DMS79 treated with DMSO at 0.1 percent for 48 hours (cell line): ENCODE measurements around the gene MRFAP1L1.
A peak's percentile ranks its signal among the peaks of the same experiment; 100 is the strongest.
"Not testable (repeated sequence)": the region's sequence is repeated elsewhere in the genome, so short reads cannot be mapped to it uniquely, and the experiment has no call there.

Source experiments
- DNase-seq: peaks from one replicate; lab custom pipeline; 2025; lab: John Stamatoyannopoulos, UW

The MRFAP1L1 gene

DNA sequence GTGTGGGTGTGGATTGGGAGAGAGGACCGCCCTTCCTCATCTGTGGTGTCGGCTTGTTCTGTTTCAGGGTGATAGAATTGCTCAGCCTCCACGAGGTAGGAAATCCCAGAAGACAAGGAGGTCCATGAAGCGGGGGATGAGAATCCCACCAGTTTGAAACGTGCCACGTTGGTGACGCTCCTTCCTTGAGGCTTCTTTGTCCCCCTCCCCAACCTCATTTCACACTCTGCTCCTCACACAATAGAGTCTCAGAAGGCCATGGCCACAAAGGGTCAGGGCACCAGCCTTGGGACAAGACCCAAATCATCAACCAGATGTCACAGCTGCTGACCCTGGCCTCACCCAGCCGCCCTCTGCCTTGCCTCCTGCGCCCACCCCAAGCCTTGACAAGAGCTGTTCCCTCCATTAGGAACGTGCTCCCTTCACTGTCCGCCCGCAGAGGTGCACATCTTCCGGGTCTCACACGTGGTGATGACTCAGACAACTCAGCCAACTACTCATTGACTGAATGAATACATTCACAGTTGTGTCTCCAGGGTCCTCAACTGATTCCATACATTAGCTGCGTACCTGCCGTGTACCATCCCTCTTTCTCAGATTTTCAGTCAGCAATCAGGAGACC is 24.6 kb upstream of the MRFAP1L1 start:
- DNase-seq = no peak

DNA sequence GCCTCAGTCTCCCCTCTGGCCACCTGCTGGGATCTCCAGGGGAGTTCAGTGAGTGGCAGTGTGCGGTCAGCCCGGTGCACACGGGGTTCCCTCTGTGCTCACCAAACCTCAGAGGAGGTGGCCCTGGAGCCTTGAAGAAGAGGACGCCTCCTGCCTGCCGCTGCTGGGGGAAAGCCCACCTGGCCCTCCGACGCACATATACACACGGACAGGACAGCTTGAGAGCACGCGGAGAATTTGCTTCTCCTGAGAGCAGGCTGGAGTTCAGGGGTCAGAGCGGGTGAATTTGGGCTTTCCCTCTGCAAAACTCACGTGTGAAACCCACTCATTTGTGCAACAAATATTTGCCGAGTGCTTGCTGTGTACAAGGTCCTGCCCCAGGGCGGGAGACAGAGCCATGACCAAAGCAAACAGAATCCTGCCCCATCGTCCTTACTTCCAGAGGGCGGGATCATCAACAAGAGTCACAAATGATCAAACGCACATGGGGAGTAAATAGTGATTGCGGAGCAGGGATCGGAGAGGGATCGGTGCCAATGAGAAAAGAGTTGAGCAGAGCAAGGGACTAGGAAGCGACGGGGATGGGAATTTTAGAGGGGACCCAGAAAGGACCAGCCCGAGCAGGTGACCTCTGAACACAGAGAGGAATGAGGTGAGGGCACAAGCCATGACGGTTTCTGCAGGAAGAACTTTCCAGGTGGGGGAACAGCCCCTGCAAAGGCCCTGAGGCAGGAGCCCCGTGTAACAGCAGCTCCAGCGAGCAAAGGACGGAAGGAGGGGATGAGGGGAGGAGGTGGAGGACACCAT is 23.9 kb upstream of the MRFAP1L1 start:
- DNase-seq = no peak

DNA sequence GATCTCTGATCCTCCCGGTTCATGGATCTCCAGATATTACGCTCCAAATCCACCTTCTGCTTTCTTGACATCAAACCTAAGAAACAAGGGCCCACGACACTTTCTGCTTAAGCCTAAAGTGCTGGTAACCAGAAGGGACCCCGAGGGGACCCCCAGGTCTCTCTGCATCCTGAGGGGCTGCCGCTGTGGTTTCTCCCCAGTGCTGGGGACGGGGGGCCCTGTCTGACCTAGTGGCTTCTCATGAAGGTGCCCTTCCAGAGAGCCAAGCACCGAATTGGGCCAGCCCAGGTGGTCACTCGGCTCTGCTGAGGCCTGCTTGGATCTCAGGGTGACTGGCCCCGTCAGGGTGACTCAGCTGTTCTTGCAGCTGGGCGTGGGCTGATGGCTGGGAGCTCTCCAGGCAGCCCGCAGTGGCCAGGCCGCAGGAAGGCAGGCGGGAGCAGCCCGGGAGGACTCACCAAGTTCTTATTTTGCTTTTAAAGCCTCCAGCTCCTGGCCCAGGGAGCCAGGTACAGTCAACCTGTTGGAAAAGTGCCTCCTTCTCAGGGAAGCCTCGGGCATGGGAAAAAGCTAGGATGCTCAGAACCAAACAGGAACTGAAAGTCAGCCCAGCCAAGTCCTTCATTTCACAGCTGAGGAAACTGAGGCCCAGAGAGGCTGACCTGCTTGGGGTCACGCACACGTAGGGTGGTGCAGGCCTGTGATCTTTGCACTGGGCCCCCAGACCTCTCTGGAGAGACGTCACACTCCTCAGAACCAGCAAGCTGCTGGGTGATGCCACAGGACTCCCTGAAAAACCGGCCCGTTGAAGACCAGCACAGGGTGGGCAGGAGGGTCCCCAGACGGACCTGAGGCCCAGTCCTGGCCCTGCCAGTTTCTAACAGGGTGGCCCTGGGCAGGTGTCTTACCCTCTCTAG is 23.0 kb upstream of the MRFAP1L1 start:
- DNase-seq = no peak

DNA sequence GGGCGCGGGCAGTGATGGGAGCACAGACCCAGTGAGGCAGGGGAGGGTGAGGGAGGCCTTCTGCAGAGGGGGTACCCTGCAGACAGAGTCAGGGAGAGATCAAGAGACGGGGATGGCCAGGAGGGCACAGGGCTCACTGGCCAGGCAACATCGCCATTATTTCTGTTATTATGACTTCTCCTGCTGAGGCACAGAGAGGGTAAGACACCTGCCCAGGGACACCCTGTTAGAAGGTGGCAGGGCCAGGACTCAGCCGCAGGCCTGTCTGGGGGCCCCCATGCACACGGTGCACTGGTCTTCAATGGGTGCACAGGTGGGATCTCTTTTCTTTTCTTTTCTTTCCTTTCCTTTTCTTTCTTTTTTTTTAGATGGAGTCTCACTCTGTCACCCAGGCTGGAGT is 22.1 kb upstream of the MRFAP1L1 start:
- DNase-seq = no peak

DNA sequence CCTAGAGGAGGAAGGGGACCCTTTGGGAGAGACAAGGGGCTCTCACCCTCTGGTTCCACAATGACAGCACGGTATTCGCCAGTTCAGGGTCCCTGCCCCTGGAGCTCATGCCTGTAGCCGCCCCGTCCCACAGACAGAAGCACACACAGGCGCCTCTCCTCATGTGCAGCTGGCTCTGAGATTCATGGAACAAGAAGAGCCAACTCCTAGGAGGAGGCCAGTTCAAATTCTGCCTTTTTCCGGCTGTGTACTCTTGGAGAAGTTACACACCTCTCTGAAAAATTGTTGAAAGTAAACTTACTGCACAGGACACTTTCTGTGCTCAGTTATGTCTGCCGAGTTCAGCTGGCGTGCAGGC is 21.6 kb upstream of the MRFAP1L1 start:
- DNase-seq = no peak

DNA sequence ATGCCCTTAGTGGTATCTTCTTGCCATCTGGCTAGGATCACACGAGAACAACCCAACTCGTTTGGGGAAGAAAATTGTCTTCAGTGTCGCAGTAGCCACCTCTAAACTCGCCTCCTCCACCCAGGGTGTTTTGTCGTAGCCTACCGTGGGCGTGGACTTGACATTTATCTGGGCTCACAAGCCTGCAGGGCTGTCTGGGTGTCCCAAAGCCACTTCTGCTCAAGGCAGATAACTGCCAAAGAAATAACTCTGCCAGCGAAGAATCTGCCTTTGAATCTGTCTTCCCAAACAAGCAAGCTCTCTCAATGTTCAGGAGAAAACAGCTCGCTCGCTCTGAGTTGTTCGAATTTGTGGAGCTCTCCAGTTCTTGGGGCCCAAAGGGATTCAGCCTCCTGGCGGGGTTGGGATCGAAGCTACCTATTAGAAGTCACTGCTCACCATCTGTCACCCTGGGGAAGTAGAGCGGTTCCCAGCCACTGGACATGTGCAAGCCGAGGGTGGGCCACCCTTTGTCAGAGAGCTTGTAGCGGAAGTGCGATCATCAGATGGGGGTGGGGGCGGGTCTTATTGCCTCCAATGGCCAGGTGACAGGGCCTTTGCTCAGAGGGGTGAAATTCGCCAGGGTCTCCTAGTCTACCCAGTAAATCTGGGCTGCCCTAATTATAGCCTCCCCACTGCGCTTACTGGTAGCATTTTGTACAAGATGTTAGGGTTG is 21.1 kb upstream of the MRFAP1L1 start:
- no peak for DNase-seq

DNA sequence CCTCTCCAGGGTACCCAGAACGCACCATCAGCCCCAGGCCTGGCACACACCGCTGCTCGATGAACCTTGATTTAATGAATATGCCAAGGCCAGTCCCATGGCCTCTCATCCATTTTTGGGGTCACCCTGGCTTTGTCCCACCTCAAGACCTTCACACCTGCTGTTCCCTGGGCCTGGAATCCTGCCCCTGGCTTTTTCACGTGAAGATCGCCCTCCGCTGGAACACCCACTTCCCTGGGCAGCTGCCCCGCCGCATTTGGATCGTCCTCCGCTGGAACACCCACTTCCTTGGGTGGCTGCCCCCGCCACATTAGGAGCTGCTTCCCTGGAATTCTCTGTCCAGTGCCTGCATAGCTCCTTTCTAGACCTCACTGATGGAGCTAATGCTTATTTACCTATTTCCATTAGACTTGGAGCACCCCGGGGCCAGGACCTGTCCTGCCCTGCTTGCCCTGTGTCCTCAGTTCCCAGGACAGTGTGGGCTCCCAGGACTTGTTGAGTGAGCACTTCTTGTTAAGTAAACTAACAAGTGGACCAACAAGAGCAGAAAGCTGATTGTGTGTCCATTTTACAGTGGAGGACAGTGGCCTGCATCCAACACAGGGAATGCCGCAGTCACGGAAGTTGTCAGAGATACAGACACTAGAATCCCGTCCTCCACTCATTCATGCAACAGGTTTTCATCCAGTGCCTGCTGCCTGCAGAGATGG is 18.8 kb upstream of the MRFAP1L1 start:
- no peak for DNase-seq

DNA sequence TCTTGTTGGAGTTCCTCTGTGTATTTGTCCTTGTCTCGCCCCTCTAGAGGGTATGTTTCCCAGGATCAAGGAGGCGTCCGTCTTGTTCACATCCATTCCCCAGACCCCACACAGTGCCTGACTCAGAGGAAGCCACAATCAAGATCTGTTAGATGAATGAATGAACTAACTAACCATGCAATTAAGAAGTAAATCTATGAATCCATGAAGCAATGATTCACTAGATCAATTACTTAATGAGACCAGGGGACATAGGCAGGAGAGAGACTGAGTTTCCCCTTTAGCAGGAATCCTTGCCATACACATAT is 18.2 kb upstream of the MRFAP1L1 start:
- no peak for DNase-seq

DNA sequence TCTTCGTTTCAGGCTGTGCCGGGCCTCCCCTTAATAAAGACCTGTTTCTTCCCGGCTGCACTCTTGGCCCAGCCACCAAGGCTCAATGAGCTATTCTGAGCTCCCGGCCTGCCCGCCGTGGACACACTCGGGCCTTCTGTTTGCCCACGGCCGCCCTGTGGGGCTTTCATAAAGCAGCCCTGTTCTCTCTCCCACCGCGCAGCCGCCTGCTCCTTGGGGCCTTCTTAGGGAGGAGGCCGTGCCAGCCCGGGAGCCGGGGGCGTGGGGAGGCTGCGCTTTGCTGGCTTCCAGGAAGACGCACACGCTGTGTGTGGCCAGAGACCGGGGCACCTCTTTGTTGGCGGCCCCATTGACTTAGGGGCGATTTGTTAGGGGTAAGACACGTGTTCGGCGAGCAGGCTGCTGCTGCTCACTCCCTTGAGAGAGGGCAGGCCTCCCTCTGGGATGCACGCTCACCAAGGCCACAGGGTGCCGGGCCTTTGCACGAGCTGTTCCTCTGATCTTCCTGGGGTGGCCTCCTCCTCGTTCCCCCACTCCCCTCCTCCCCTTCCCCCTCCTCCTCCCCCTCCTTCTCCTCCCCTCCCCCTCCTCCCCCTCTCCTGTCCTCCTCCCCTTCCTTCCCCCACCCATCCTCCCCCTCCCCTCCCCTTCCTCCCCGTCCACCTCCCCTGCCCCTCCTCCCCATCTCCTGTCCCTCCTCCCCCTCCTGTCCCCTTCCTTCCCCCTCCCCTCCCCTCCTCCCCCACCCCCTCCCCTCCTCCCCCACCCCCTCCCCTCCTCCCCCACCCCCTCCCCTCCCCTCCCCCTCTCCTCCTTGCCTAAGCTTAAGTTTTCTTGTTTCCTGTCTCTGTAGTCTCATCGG is 17.6 kb upstream of the MRFAP1L1 start:
- DNase-seq = no peak

DNA sequence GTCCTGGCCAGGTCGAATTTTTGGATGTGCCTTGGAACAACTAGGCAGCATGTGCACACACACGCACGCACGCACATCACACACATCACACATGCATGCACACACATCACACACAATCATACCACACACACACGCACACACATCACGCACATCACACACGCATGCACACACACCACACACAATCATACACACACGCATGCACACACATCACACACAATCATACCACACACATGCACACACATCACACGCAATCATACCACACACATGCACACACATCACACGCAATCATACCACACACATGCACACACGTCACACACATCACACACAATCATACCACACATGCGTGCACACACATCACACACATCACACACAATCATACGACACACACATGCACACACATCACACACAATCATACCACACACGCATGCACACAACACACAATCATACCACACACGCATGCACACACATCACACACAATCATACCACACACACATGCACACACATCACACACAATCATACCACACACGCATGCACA is 15.8 kb upstream of the MRFAP1L1 start:
- not testable (repeated sequence) for DNase-seq

DNA sequence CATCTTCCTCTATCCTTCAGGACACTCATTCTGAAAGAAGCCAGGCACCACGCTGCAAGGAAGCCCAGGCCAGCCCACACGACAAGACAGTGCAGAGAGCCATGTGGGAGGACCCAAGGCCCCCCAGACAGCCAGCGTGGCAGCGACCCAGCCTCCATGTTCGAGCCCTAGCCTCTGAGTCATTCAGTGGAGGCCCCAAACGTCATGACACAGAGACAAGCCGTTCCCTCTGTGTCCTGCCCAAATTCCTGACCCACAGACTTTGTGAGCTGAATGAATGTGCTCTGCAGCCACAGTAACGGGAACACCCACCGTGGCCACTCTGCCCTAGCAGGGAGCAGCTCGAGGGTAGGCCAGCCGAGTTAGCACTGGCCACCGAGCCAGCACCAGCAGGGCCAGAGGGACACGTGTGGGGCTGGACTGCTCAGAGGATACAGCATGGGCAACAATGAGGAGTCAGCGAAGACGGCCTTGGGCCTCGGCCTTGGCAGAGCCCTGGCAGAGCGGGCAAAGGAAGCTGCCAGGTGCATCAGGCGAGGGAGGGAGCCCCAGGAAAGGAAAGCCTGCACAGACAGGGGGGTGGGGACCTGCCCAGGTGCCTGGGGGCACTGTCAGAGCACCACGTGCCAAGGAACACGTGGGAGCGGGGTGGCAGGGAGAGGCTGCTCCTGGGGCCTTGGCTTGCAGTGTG is 14.9 kb upstream of the MRFAP1L1 start:
- no peak for DNase-seq

DNA sequence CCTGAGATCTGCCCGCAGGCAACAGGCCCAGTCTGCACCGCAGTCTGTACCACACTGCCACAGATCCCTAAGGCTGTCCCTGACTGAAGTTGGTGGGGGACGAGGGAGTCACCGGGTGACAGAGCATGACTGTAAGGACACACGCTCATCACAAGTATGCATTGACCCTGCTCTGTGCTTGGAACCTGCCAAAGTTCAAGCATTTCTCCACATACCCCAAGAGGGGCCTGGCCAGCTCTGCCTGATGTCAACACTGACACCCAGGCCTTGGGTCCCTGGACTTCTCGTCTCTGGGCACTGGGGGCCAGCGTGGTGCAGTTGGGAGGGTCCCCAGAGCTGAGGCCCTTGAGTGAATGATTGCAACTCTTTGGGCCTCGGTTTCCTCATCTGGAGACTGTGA is 14.2 kb upstream of the MRFAP1L1 start:
- DNase-seq = no peak

DNA sequence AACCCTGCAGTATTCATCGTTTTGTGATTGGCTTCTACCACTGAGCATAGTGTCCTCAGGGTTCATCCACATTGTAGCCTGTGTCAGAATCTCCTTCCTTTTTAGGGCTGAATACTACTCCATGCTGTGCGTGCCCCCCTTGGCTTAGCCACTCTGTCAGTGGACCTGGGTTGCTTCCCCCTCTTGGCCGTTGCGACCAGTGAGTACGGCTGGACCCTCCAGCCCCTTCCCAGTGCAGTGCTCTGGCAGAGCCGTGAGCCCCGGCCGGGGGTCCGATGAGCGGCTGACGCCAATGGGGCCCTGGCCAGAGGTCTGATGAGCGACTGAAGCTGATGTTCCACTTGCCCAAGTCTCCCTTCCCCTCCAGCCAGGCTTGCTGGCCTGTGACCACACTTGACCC is 13.2 kb upstream of the MRFAP1L1 start:
- DNase-seq = no peak

DNA sequence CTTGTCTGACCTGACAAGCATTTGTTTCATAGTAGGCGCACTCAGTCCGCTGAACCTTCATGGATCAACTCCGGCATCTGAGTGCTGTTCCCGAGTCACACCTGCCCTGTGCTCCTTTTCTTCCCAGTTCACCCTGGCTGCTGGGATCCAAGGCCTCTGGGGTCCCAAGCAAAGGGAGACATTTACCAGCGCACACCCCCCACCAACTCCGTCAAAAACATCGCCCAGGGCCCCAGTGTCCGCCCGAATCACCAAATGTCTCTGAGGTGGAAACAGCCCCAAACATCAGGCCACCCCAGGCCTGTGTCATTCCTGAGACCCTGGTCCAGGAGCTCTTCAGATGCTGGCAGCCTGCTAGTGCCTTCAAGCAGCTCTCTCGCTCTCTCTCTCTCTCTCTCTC is 11.5 kb upstream of the MRFAP1L1 start:
- DNase-seq = no peak

DNA sequence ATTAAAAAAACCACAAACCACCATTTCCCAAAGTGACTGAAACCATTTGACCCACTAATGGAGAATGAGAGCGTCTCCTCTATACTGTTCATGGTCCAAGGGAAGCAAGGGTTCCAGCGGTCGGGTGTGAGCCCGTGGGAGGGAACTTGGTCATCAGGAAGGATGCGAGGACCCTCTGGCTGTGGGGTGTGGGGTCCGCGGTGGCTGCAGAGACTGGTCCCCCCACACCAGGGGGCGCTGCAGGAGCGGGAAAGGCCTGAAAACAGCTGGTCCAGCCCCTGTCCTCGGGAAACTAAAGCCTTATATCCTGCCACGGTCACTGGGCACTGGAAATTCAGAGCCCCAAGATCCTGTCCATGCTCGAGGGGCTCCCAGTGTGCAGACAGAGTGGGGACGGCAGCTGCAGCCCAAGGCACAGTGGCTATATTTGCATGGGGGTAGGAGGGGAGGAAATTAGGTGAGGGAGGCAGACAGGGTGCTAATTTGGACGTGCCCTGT is 10.6 kb upstream of the MRFAP1L1 start:
- peak; percentile 3 for DNase-seq

DNA sequence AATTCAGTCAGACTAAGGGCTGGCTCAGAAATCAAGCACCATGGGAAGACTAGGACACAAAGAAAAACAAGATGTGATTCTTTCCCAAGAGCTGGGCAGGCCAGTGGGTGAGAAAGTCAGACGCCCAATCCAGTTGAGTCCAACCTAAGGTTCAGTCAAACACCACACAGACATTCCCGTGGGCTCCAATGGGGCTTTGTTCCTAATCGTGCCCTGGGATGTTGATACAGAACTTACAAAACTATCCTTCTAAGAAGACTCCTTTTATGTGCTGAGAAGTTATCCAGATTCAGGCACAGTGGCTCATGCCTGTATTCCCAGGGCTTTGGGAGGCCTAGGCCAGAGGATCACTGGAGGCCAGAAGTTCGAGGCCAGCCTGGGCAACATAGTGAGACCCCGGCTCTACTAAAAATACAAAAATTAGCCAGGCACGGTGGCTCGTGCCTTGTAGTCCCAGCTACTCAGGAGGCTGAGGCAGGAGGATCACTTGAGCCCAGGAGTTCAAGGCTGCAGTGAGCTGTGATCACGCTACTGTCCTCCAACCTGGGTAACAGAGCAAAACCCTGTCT is 10.0 kb upstream of the MRFAP1L1 start:
- DNase-seq = no peak

DNA sequence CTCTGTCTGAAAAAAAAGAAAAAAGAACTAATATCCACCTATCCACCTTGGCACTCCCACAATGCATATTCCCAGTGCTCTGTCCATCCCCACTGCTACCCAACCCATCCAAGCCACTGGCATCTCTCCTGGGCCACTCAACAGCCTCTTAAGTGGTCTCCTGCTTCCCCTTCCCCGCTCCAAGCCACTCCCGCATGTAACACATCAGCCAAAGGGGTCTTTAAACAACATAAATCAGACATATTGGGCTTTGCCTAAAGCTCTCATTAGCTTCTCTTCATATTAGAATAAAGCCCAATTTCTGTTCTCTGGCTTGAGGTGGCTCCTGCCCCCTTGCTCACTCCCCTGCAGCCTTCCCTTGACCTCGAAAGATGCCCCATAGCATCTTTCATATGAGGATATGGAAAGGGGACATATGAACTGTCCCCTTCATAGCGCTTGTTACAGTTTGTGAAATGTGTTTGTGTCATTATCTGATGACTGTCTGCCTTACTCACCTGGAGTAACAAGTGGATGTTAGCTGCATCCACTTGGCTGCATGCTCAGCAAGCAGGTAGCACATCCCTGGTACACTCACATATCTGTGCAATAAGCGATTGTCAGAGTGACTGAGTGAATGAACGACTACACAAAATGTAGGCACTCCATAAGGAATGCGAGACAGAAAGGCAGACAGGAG is 9.4 kb upstream of the MRFAP1L1 start:
- no peak for DNase-seq

DNA sequence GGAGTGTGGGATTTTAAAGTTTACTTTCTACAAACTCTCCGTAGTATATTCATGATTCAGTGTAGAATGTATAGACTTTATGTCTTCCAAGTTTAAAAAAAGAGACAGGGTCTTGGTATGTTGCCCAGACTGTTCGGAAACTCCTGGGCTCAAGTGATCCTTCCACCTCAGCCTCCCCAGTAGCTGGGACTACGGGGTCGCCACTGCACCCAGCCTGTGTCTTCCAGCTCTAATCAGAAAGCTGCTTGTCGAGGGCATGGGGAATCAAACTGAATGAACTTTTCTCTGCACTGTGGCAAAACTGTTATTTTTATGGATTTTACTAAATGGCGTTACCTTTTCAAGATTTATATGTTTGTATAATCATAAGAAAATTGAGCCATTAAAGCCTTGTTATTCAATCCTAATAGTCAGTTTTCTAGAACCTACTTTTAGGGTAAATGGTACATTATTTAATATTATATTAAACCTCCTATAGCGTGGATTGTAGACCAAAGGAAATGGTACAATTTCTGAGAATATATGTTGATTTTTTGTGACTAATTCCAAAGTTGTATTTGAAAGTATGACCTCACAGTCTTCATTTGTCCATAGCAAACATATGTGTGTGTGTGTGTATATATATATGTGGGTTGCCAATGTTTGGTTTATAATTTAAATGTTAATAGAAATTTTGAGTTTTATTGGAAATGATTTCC is 7.4 kb upstream of the MRFAP1L1 start:
- no peak for DNase-seq
